ENCODE measurements around the gene CRYBB3. TPM values are rescaled to one million over a fixed set of nuclear protein-coding genes. Genes with fewer than 3 reads are reported as not detected.

The CRYBB3 gene
- total and polyA plus RNA-seq, 2 donors (not counting 3 experiments of a cell fraction or from before 2014, with no cell fraction given) = 0.59 to 1.2 TPM

GRCh38 chr22:25200967-25201366, 1.3 kb downstream of the CRYBB3 start:
- TF ChIP-seq JUN (IDR thresholded peaks at IDR 0.05; ENCODE audit: borderline replicate concordance, insufficient read depth, insufficient read length, low read depth) (no peak), MAX (IDR thresholded peaks at IDR 0.05; ENCODE audit: insufficient read depth, insufficient read length) (no peak), POLR2A (IDR thresholded peaks at IDR 0.05; ENCODE audit: low read depth, low read length) (no peak), EZH2 (IDR thresholded peaks at IDR 0.05; ENCODE audit: borderline replicate concordance, low read depth, low read length, severe bottlenecking) (no peak), FOS (IDR thresholded peaks at IDR 0.05; ENCODE audit: borderline replicate concordance, insufficient read depth, low read length) (no peak), GATA2 (IDR thresholded peaks at IDR 0.05; ENCODE audit: insufficient read depth, insufficient read length, low read depth, low read length) (no peak), POLR2AphosphoS5 (IDR thresholded peaks at IDR 0.05; ENCODE audit: insufficient read depth, low read depth, low read length) (no peak), CTCF (IDR thresholded peaks at IDR 0.05; ENCODE audit: extremely low read depth in 1 of 2, insufficient read depth in 1 of 2, low read depth in 1 of 2, low read length in 2 of 2) (no peak), MYC (IDR thresholded peaks at IDR 0.05; ENCODE audit: low read depth, low read length) (no peak)
- H3K27me3 ChIP-seq (ENCODE audit: control insufficient read depth in 2 of 2, insufficient read depth in 2 of 2, low read length in 2 of 2) = no peaks in the 10 kb centered on the region
- H3K36me3 ChIP-seq (ENCODE audit: control insufficient read depth in 2 of 2, extremely low read depth in 1 of 2, insufficient read depth in 2 of 2, low read length in 2 of 2) = peaks cover 0 to 15% of the 10 kb centered on the region in 2 experiments
- dilution Hi-C loops (cut with MboI; ENCODE audit: extremely low pct_ligation_motif_present, low sequenced_read_pairs) = no loop called here
- H3K9ac ChIP-seq (replicated peaks; ENCODE audit: extremely low read depth, insufficient read depth, low read length) = no peak overlapping the region
- BruUV-seq (replicated peaks) = no TSS peak
- no peak overlapping the region for H3K27ac ChIP-seq (ENCODE audit: insufficient read depth, low read depth, low read length)
- no peaks in the 10 kb centered on the region for H3K9me1 ChIP-seq (replicated peaks; ENCODE audit: control insufficient read depth, extremely low read depth, insufficient read depth, low read length)
- ChIA-PET CTCF (interaction anchor here (1.0 to 3.1 kb wide), 6 partner anchors 16 to 120 kb away, joined by 3 to 31 read pairs (median 10); no protein-coding TSS in a partner anchor), POLR2A (no interaction called here)
- H3K9me3 ChIP-seq (replicated peaks; ENCODE audit: control insufficient read depth, insufficient read depth, low read length) = no peaks in the 10 kb centered on the region
- H3K4me3 ChIP-seq (replicated peaks in 1 of 3; ENCODE audit: insufficient read depth in 1 of 3, low read depth in 1 of 3, low read length in 3 of 3) = no peak overlapping the region
- no peak overlapping the region for H2AFZ ChIP-seq (ENCODE audit: low read depth, low read length)
- no peak for FAIRE-seq
- no peak overlapping the region for H3K4me2 ChIP-seq (ENCODE audit: insufficient read depth, low read length)
- intact Hi-C loops (cut with micrococcal nuclease) = no loop called here
- H3K4me1 ChIP-seq (ENCODE audit: control insufficient read depth, extremely low read depth, insufficient read depth, low read length) = no peaks in the 10 kb centered on the region
- H4K20me1 ChIP-seq (replicated peaks; ENCODE audit: control insufficient read depth, extremely low read depth, insufficient read depth, low read length) = no peaks in the 10 kb centered on the region
- no peaks in the 10 kb centered on the region for H3K79me2 ChIP-seq (ENCODE audit: control insufficient read depth, insufficient read depth, low read length)
- no peak for DNase-seq (ENCODE audit: low read depth, low spot score)

All from endothelial cell of umbilical vein (primary cell).